Measurements from ENCODE around the gene ABCC11.

The ABCC11 gene

DNA sequence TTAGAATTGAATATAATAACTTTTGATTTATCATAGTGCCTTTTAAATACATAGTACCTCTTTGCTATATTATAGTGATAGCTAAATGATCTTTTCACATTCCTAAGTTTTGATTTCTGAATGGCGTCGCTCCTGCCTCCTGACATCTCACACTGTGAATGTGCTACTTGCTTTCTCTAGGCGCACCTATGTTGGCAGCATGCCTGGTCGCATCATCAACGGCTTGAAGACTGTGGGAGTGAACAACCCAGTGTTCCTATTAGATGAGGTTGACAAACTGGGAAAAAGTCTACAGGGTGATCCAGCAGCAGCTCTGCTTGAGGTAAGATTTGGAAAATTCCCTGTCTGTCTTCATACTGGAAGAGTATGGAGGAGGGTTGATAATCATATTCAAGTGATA is 29.8 kb upstream of the ABCC11 start:
- Histone ChIP-seq H3K36me3 (ENCODE audit: insufficient read depth, low read length) (peaks cover 13% of the 10 kb centered on the region; the same call in 1 of the 2 replicates), H3K27ac (ENCODE audit: low read depth, low read length) (no peak overlapping the region), H3K27me3 (ENCODE audit: insufficient read depth, low read length) (no peaks in the 10 kb centered on the region), H3K4me3 (ENCODE audit: low read length) (no peak overlapping the region), H3K4me1 (ENCODE audit: insufficient read depth, low read length) (peaks cover 8% of the 10 kb centered on the region; the same call in 1 of the 2 replicates), H3K9ac (ENCODE audit: low read depth, low read length) (no peak overlapping the region), H3K9me3 (ENCODE audit: insufficient read depth, low read depth, low read length) (no peaks in the 10 kb centered on the region)
- 97% methylated on average over 5 of the region's 5 CpGs for WGBS

GRCh38 chr16:48276102-48276501 is 28.8 kb upstream of the ABCC11 start:
- Histone ChIP-seq H3K27me3 (ENCODE audit: insufficient read depth, low read length) (no peaks in the 10 kb centered on the region), H3K9ac (ENCODE audit: low read depth, low read length) (no peak overlapping the region), H3K4me1 (ENCODE audit: insufficient read depth, low read length) (peaks cover 8% of the 10 kb centered on the region; the same call in 1 of the 2 replicates), H3K36me3 (ENCODE audit: insufficient read depth, low read length) (peaks cover 19% of the 10 kb centered on the region), H3K9me3 (ENCODE audit: insufficient read depth, low read depth, low read length) (no peaks in the 10 kb centered on the region), H3K4me3 (ENCODE audit: low read length) (no peak overlapping the region), H3K27ac (ENCODE audit: low read depth, low read length) (peak overlapping the region; percentile 1; the same call in 1 of the 2 replicates)
- 80% methylated on average over 4 of the region's 4 CpGs for WGBS

DNA sequence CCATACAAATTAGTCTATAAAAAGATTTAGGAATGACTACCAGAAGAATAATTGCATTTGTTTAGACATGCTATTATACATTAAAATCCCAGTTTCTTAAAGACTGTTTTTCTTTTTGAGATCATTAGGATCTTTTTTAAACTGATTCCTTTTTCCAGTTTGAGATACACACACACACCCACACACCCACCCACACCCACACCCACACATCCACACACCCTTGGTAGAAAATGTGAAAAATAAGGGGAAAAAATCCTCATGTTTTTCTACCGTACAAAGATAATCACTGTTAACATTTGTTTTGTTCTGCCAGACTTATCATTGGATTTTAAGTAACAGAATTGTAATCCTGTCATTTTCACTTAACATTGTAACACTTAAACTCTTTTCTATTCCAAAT is 27.1 kb upstream of the ABCC11 start:
- Histone ChIP-seq H3K27ac (ENCODE audit: low read depth, low read length) (no peak overlapping the region), H3K9me3 (ENCODE audit: insufficient read depth, low read depth, low read length) (no peaks in the 10 kb centered on the region), H3K4me3 (ENCODE audit: low read length) (no peak overlapping the region), H3K9ac (ENCODE audit: low read depth, low read length) (no peak overlapping the region), H3K4me1 (ENCODE audit: insufficient read depth, low read length) (peaks cover 8% of the 10 kb centered on the region; the same call in 1 of the 2 replicates), H3K27me3 (ENCODE audit: insufficient read depth, low read length) (no peaks in the 10 kb centered on the region), H3K36me3 (ENCODE audit: insufficient read depth, low read length) (peaks cover 33% of the 10 kb centered on the region)
- no CpG with 5 or more reads among the region's 1 CpG for WGBS

- no peak overlapping the region for H3K27ac ChIP-seq (ENCODE audit: low read depth, low read length)
- no peaks in the 10 kb centered on the region for H3K9me3 ChIP-seq (ENCODE audit: insufficient read depth, low read depth, low read length)
- no peak overlapping the region for H3K9ac ChIP-seq (ENCODE audit: low read depth, low read length)
- H3K4me1 ChIP-seq (ENCODE audit: insufficient read depth, low read length), result peaks cover 3% of the 10 kb centered on the region; the same call in 1 of the 2 replicates
- H3K36me3 ChIP-seq (ENCODE audit: insufficient read depth, low read length), result peaks cover 34% of the 10 kb centered on the region
- no peak overlapping the region for H3K4me3 ChIP-seq (ENCODE audit: low read length)
- no peaks in the 10 kb centered on the region for H3K27me3 ChIP-seq (ENCODE audit: insufficient read depth, low read length)
- WGBS, result 93% methylated on average over 8 of the region's 8 CpGs
These were observed 25.6 kb upstream of the ABCC11 start for GRCh38 chr16:48272837-48273421.

GRCh38 chr16:48271728-48272127 is 24.4 kb upstream of the ABCC11 start:
- Histone ChIP-seq H3K9ac (ENCODE audit: low read depth, low read length) (no peak overlapping the region), H3K36me3 (ENCODE audit: insufficient read depth, low read length) (peaks cover 28% of the 10 kb centered on the region), H3K4me1 (ENCODE audit: insufficient read depth, low read length) (peaks cover 3% of the 10 kb centered on the region; the same call in 1 of the 2 replicates), H3K4me3 (ENCODE audit: low read length) (no peak overlapping the region), H3K27me3 (ENCODE audit: insufficient read depth, low read length) (no peaks in the 10 kb centered on the region), H3K9me3 (ENCODE audit: insufficient read depth, low read depth, low read length) (no peaks in the 10 kb centered on the region), H3K27ac (ENCODE audit: low read depth, low read length) (no peak overlapping the region)
- WGBS, result 95% methylated on average over 5 of the region's 5 CpGs

DNA sequence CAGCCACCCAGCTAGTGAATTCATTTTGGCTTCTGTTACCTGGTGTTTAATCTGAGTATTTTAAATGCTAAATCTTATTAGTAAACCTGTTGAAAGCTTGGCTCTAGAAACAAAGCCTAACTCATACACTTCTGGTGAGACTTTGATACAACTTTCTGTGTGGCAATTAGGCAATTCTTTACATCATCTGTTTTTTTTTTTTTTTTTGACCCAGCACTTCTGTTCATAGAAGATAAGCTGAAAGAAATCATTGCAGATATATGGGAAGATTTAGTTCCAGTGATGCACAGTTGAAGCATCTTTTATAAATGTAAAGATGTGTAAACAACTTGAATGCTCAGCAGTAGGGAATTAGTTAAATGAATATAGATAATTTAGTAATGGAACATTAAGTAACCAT is 21.7 kb upstream of the ABCC11 start:
- Histone ChIP-seq H3K36me3 (ENCODE audit: insufficient read depth, low read length) (peaks cover 47% of the 10 kb centered on the region), H3K4me3 (ENCODE audit: low read length) (no peak overlapping the region), H3K9me3 (ENCODE audit: insufficient read depth, low read depth, low read length) (no peaks in the 10 kb centered on the region), H3K9ac (ENCODE audit: low read depth, low read length) (no peak overlapping the region), H3K27me3 (ENCODE audit: insufficient read depth, low read length) (no peaks in the 10 kb centered on the region), H3K4me1 (ENCODE audit: insufficient read depth, low read length) (no peaks in the 10 kb centered on the region), H3K27ac (ENCODE audit: low read depth, low read length) (no peak overlapping the region)

DNA sequence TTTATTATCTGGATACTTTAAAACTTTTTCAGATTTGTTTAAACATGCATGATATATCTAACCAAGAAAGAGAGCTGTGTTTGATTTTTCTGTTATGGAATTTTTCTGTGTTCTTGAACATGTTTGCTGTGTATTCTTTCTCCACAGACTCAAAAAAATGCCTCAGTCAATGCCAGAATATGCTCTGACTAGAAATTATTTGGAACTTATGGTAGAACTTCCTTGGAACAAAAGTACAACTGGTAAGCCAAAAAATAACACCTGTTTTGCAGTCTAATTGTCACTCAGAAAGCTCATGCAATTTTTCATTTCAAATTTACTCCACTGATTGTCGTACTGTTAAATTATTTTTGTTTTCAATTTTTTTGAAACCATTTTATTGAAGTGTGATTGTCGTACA is 15.3 kb upstream of the ABCC11 start:
- H3K9ac ChIP-seq (ENCODE audit: low read depth, low read length), result no peak overlapping the region
- H3K27me3 ChIP-seq (ENCODE audit: insufficient read depth, low read length), result no peaks in the 10 kb centered on the region
- H3K4me3 ChIP-seq (ENCODE audit: low read length), result no peak overlapping the region
- no CpG with 5 or more reads among the region's 2 CpGs for WGBS
- peaks cover 71% of the 10 kb centered on the region for H3K36me3 ChIP-seq (ENCODE audit: insufficient read depth, low read length)
- H3K9me3 ChIP-seq (ENCODE audit: insufficient read depth, low read depth, low read length), result peaks cover 8% of the 10 kb centered on the region; the same call in 1 of the 2 replicates
- H3K27ac ChIP-seq (ENCODE audit: low read depth, low read length), result no peak overlapping the region
- H3K4me1 ChIP-seq (ENCODE audit: insufficient read depth, low read length), result no peaks in the 10 kb centered on the region

DNA sequence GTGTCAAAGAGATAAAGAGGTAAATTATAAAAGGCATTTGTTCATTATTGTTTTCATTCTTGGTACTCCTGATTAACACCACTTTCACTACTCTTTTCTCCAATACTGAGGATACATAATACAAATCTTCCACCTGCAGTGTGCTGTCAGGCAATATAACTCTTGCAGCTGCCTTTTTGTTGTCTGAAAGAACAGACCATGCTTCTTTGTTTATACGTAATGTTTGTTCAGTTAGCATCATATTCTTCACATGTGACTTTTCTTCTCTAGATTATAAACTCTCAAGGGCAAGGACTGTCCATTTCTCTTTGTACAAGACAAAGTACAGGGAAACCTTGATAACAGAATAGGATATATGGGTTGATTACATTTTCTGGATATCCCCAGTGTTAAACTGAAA is 14.2 kb upstream of the ABCC11 start:
- WGBS, result 100% methylated on average over 1 of the region's 1 CpG
- no peaks in the 10 kb centered on the region for H3K4me1 ChIP-seq (ENCODE audit: insufficient read depth, low read length)
- no peak overlapping the region for H3K4me3 ChIP-seq (ENCODE audit: low read length)
- H3K27me3 ChIP-seq (ENCODE audit: insufficient read depth, low read length), result no peaks in the 10 kb centered on the region
- H3K36me3 ChIP-seq (ENCODE audit: insufficient read depth, low read length), result peaks cover 73% of the 10 kb centered on the region
- H3K9me3 ChIP-seq (ENCODE audit: insufficient read depth, low read depth, low read length), result peaks cover 8% of the 10 kb centered on the region; the same call in 1 of the 2 replicates
- no peak overlapping the region for H3K27ac ChIP-seq (ENCODE audit: low read depth, low read length)
- no peak overlapping the region for H3K9ac ChIP-seq (ENCODE audit: low read depth, low read length)

- WGBS, result 98% methylated on average over 7 of the region's 7 CpGs
- no peak overlapping the region for H3K4me3 ChIP-seq (ENCODE audit: low read length)
- H3K9ac ChIP-seq (ENCODE audit: low read depth, low read length), result no peak overlapping the region
- H3K9me3 ChIP-seq (ENCODE audit: insufficient read depth, low read depth, low read length), result no peaks in the 10 kb centered on the region
- H3K4me1 ChIP-seq (ENCODE audit: insufficient read depth, low read length), result no peaks in the 10 kb centered on the region
- H3K36me3 ChIP-seq (ENCODE audit: insufficient read depth, low read length), result peaks cover 58% of the 10 kb centered on the region
- H3K27ac ChIP-seq (ENCODE audit: low read depth, low read length), result no peak overlapping the region
- no peaks in the 10 kb centered on the region for H3K27me3 ChIP-seq (ENCODE audit: insufficient read depth, low read length)
These were observed 9.3 kb upstream of the ABCC11 start for GRCh38 chr16:48256579-48257177.

- Histone ChIP-seq H3K36me3 (ENCODE audit: insufficient read depth, low read length) (peaks cover 26% of the 10 kb centered on the region), H3K4me1 (ENCODE audit: insufficient read depth, low read length) (no peaks in the 10 kb centered on the region), H3K9ac (ENCODE audit: low read depth, low read length) (no peak overlapping the region), H3K27me3 (ENCODE audit: insufficient read depth, low read length) (no peaks in the 10 kb centered on the region), H3K27ac (ENCODE audit: low read depth, low read length) (no peak overlapping the region), H3K9me3 (ENCODE audit: insufficient read depth, low read depth, low read length) (no peaks in the 10 kb centered on the region), H3K4me3 (ENCODE audit: low read length) (no peak overlapping the region)
- WGBS, result 93% methylated on average over 5 of the region's 5 CpGs
These were observed 4.7 kb upstream of the ABCC11 start for GRCh38 chr16:48252013-48252412.

- H3K9ac ChIP-seq (ENCODE audit: low read depth, low read length), result no peak overlapping the region
- no peak overlapping the region for H3K4me3 ChIP-seq (ENCODE audit: low read length)
- no peaks in the 10 kb centered on the region for H3K27me3 ChIP-seq (ENCODE audit: insufficient read depth, low read length)
- no peaks in the 10 kb centered on the region for H3K4me1 ChIP-seq (ENCODE audit: insufficient read depth, low read length)
- WGBS, result 90% methylated on average over 3 of the region's 5 CpGs
- H3K36me3 ChIP-seq (ENCODE audit: insufficient read depth, low read length), result peaks cover 23% of the 10 kb centered on the region
- no peak overlapping the region for H3K27ac ChIP-seq (ENCODE audit: low read depth, low read length)
- no peaks in the 10 kb centered on the region for H3K9me3 ChIP-seq (ENCODE audit: insufficient read depth, low read depth, low read length)
These were observed 3.4 kb upstream of the ABCC11 start for GRCh38 chr16:48250520-48251278.
